B cell (primary cell): ENCODE measurements around the gene SPATA32. TPM values are rescaled to one million over a fixed set of nuclear protein-coding genes. Genes with fewer than 3 reads are reported as not detected.

ENCODE experiments used
- ATAC-seq: fragments of 200-7000 bp; cut with Tn5 transposase; one replicate; pipeline ENCODE4 v1.10.0; 2021; ENCODE audit warnings: low read depth, mild to moderate bottlenecking, moderate number of reproducible peaks, moderate library complexity
- CTCF ChIA-PET: fragments of 350-600 bp; sonication (Branson Sonifier 250); formaldehyde crosslinking; loops from one replicate; lab custom pipeline; 2021; ENCODE audit warnings: antibody characterized with exemption, inconsistent platforms; lab: Charles Lee
- POLR2A ChIA-PET: fragments of 350-600 bp; sonication (Branson Sonifier 250); formaldehyde crosslinking; loops from one replicate; lab custom pipeline; 2021; ENCODE audit warnings: antibody characterized with exemption; lab: Charles Lee
- DNase-seq: peaks from one replicate; pipeline ENCODE4 v3.0.0; 2013
- H2AFZ ChIP-seq: 2 replicates; pipeline ENCODE4 v1.6.1; 2012; ENCODE audit warnings: mild to moderate bottlenecking, low read depth, low read length; ENCODE audit not compliant: insufficient read depth, poor library complexity, severe bottlenecking
- H3K27ac ChIP-seq, 2 donors: 1 replicate in 1 of 2; 2 replicates in 1 of 2; pipeline ENCODE4 v1.5.1; 2012 to 2013; ENCODE audit warnings: low read length in 2 of 2, mild to moderate bottlenecking in 2 of 2, moderate library complexity in 1 of 2
- H3K27me3 ChIP-seq, 4 experiments: fragments of 200-600 bp in 1 of 4; sonication (generic) in 1 of 4; replicated peaks in 1 of 4; 1 replicate in 2 of 4; 2 replicates in 2 of 4; pipeline versions ENCODE4 v1.6.1 to v1.7.0; 2013 to 2016; ENCODE audit warnings: low read length in 3 of 4, mild to moderate bottlenecking in 2 of 4, mixed read lengths in 1 of 4, moderate library complexity in 1 of 4; ENCODE audit not compliant: insufficient read depth in 4 of 4, control insufficient read depth in 3 of 4; ENCODE audit errors: control extremely low read depth in 1 of 4
- H3K36me3 ChIP-seq, 2 experiments: replicated peaks in 1 of 2; 1 replicate in 1 of 2; 2 replicates in 1 of 2; pipeline versions ENCODE4 v1.6.1 to v1.7.1; 2013; ENCODE audit warnings: low read length in 1 of 2; ENCODE audit not compliant: insufficient read depth in 2 of 2, control insufficient read depth in 1 of 2; ENCODE audit errors: control extremely low read depth in 1 of 2, extremely low read depth in 1 of 2
- H3K4me1 ChIP-seq, 2 donors: fragments of 200-600 bp in 1 of 2; sonication (generic) in 1 of 2; 1 replicate in 1 of 2; 2 replicates in 1 of 2; pipeline versions ENCODE4 v1.5.1 to v1.6.1; 2013 to 2017; ENCODE audit warnings: low read length in 2 of 2; ENCODE audit not compliant: control insufficient read depth in 2 of 2, insufficient read depth in 2 of 2
- H3K4me2 ChIP-seq: replicated peaks from 2 replicates; pipeline ENCODE3; 2012; ENCODE audit warnings: mild to moderate bottlenecking, low read depth, low read length; ENCODE audit not compliant: poor library complexity, severe bottlenecking
- H3K4me3 ChIP-seq, 5 experiments: fragments of 200-600 bp in 1 of 5; sonication (generic) in 1 of 5; 1 replicate in 3 of 5; 2 replicates in 2 of 5; pipeline versions ENCODE4 v1.5.1 to v1.7.0; 2011 to 2016; ENCODE audit warnings: low read length in 4 of 5, mild to moderate bottlenecking in 4 of 5, low read depth in 2 of 5, control low read depth in 1 of 5, moderate library complexity in 1 of 5; ENCODE audit not compliant: insufficient read depth in 1 of 5; ENCODE audit errors: control extremely low read depth in 1 of 5, extremely low read depth in 1 of 5
- H3K79me2 ChIP-seq: fragments of 200-600 bp; sonication (generic); one replicate; pipeline ENCODE4 v1.6.0; 2016; ENCODE audit warnings: low read length; ENCODE audit not compliant: control insufficient read depth, insufficient read depth
- H3K9ac ChIP-seq: fragments of 200-600 bp; sonication (generic); 2 replicates; pipeline ENCODE4 v1.6.1; 2017; ENCODE audit warnings: mild to moderate bottlenecking, low read length, moderate library complexity
- H3K9me3 ChIP-seq, 3 donors: one replicate each; pipeline versions ENCODE4 v1.6.1 to v1.7.1; 2013; ENCODE audit warnings: low read length in 2 of 3; ENCODE audit not compliant: control insufficient read depth in 2 of 3, insufficient read depth in 1 of 3; ENCODE audit errors: control extremely low read depth in 1 of 3
- H4K20me1 ChIP-seq: 2 replicates; pipeline ENCODE4 v1.6.0; 2012; ENCODE audit warnings: mild to moderate bottlenecking, low read length; ENCODE audit not compliant: insufficient read depth, control insufficient read depth, poor library complexity, severe bottlenecking
- H3K27ac Mint-ChIP-seq: one replicate; pipeline ENCODE4 v1.8.0; 2021; ENCODE audit warnings: mixed read lengths
- H3K27me3 Mint-ChIP-seq: one replicate; pipeline ENCODE4 v1.8.0; 2021; ENCODE audit warnings: mixed read lengths
- H3K4me1 Mint-ChIP-seq: one replicate; pipeline ENCODE4 v1.8.0; 2021; ENCODE audit warnings: mixed read lengths
- H3K4me3 Mint-ChIP-seq: one replicate; pipeline ENCODE4 v1.8.0; 2021; ENCODE audit warnings: mixed read lengths
- H3K9me3 Mint-ChIP-seq: one replicate; pipeline ENCODE4 v1.8.0; 2022; ENCODE audit warnings: mixed read lengths; ENCODE audit not compliant: insufficient read depth
- CTCF ChIP-seq: fragments of 200-600 bp; IDR thresholded peaks from one replicate; pipeline ENCODE4 v1.8.0; 2022; ENCODE audit warnings: antibody characterized with exemption, mild to moderate bottlenecking
- EZH2 ChIP-seq: IDR thresholded peaks from 2 replicates; pipeline ENCODE4 v1.6.1; 2012; ENCODE audit warnings: borderline replicate concordance, low read depth, mild to moderate bottlenecking, moderate library complexity, low read length; ENCODE audit not compliant: insufficient read depth, poor library complexity, severe bottlenecking
- WGBS: methylation state at CpG from one replicate; pipeline ENCODE4 v1.1.5; 2013; ENCODE audit warnings: missing lambda C conversion rate; ENCODE audit not compliant: insufficient coverage; 5-methylcytosine and 5-hydroxymethylcytosine counted together
- intact Hi-C: fragments of 100-400 bp; cut with micrococcal nuclease; formaldehyde crosslinking; loops from one replicate; pipeline ENCODE4 v1.10.0; 2022
- polyA plus RNA-seq: library from polyadenylated mRNA; depleted of rRNA; stranded (reverse); fragments of >200 nt; gene quantifications from 2 replicates; pipeline ENCODE4 v1.2.3, GENCODE V29; 2012
- total RNA-seq, 2 donors: library from RNA; stranded (reverse); fragments of 120-200 nt in 1 of 2; gene quantifications; 1 replicate in 1 of 2; 2 replicates in 1 of 2; pipeline versions ENCODE4 v1.2.3 to v1.2.4, GENCODE V29; 2013 to 2022

The SPATA32 gene
- total and polyA plus RNA-seq, 2 donors (not counting 1 experiment from before 2014, with no cell fraction given): 0.12 to 0.52 TPM

GRCh38 chr17:45260204-45260783 lies 1.6 kb downstream of the SPATA32 start:
- DNase-seq (no peak), ATAC-seq (no peak)
- ChIA-PET CTCF (interaction anchor here (0.9 to 1.9 kb wide), 4 partner anchors 17 to 122 kb away, joined by 3 to 10 read pairs (median 4); no protein-coding TSS in a partner anchor), POLR2A (interaction anchor here (0.6 to 3.2 kb wide), 2 partner anchors 12 to 24 kb away, joined by 4 to 16 read pairs; no protein-coding TSS in a partner anchor)
- Histone ChIP-seq H2AFZ (no peak overlapping the region), H3K27ac (no peak overlapping the region), H3K4me2 (no peak overlapping the region), H3K79me2 (no peaks in the 10 kb centered on the region), H3K27me3 (no peaks in the 10 kb centered on the region), H3K9ac (no peak overlapping the region), H3K4me1 (peaks cover 11 to 24% of the 10 kb centered on the region in 2 donors), H3K4me3 (no peak overlapping the region), H3K36me3 (peaks cover 0 to 23% of the 10 kb centered on the region in 2 experiments), H4K20me1 (peaks cover 16% of the 10 kb centered on the region), H3K9me3 (no peaks in the 10 kb centered on the region)
- H3K27me3 Mint-ChIP-seq: no peaks in the 10 kb centered on the region
- H3K4me3 Mint-ChIP-seq: peak overlapping the region; percentile 59
- peaks cover 16% of the 10 kb centered on the region for H3K4me1 Mint-ChIP-seq
- intact Hi-C loops: no loop called here
- H3K9me3 Mint-ChIP-seq: no peaks in the 10 kb centered on the region
- TF ChIP-seq EZH2 (no peak), CTCF (no peak)
- 98% methylated on average over 7 of the region's 7 CpGs for WGBS
- peak overlapping the region; percentile 57 for H3K27ac Mint-ChIP-seq

- H3K4me1 ChIP-seq: peaks cover 11 to 24% of the 10 kb centered on the region in 2 donors
- no peak for ATAC-seq
Measured at GRCh38 chr17:45258981-45259380, 2.9 kb downstream of the SPATA32 start.

More at GRCh38 chr17:45258981-45259380, 2.9 kb downstream of the SPATA32 start:
- Mint-ChIP-seq H3K4me3 (no peak overlapping the region), H3K4me1 (peaks cover 16% of the 10 kb centered on the region), H3K27ac (no peak overlapping the region), H3K9me3 (no peaks in the 10 kb centered on the region), H3K27me3 (no peaks in the 10 kb centered on the region)
- Histone ChIP-seq H3K9ac (no peak overlapping the region), H3K4me3 (no peak overlapping the region), H3K36me3 (peaks cover 0 to 10% of the 10 kb centered on the region in 2 experiments), H3K79me2 (no peaks in the 10 kb centered on the region), H2AFZ (no peak overlapping the region), H3K4me2 (no peak overlapping the region), H3K27me3 (no peaks in the 10 kb centered on the region), H4K20me1 (peaks cover 16% of the 10 kb centered on the region), H3K27ac (no peak overlapping the region), H3K9me3 (no peaks in the 10 kb centered on the region)
- intact Hi-C loops: no loop called here
- ChIA-PET CTCF (interaction anchor here (1.1 to 1.9 kb wide), 4 partner anchors 24 to 123 kb away, joined by 3 to 10 read pairs (median 6); no protein-coding TSS in a partner anchor), POLR2A (interaction anchor here (0.7 kb wide), 1 partner anchor 41 kb away, joined by 4 read pairs; no protein-coding TSS in a partner anchor)
- DNase-seq: no peak
- WGBS: no CpG with 5 or more reads among the region's 5 CpGs
- TF ChIP-seq EZH2 (no peak), CTCF (no peak)
